ENCODE measurements around the gene MED26. TPM values are rescaled to one million over a fixed set of nuclear protein-coding genes. Genes with fewer than 3 reads are reported as not detected.

Gene MED26
- total RNA-seq, 1 experiment from 2014 or later: 15.6 TPM

DNA sequence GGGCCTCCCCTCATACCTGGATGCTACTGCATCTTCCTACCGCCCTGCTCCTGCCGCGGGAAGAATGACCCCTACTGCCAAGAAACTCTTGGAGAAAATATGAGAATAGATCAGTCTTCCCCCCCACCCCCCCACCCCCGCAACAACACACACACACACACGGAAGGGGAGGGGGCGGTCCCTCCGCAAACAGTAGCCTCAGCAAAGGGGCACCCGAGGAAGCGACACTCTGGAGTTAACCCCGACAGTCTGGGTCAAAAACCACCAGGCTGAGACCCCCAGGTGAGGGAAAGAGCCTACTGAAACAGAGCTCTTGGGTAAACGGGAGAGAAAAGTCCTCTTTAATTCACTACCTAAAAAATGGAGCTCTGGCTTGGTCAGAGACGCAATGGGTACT is 1.2 kb downstream of the MED26 start:
- Histone ChIP-seq H3K27me3 (replicated peaks; ENCODE audit: insufficient read depth, low read depth, low read length, poor library complexity) (no peaks in the 10 kb centered on the region), H3K36me3 (ENCODE audit: insufficient read depth, low read length, poor library complexity, severe bottlenecking) (peaks cover 11% of the 10 kb centered on the region), H3K9me3 (ENCODE audit: low read depth, low read length, poor library complexity, severe bottlenecking) (no peaks in the 10 kb centered on the region), H3K4me1 (ENCODE audit: insufficient read depth, low read length, poor library complexity, severe bottlenecking) (peaks cover 15% of the 10 kb centered on the region), H3K27ac (ENCODE audit: low read depth, low read length, poor library complexity, severe bottlenecking) (peak overlapping the region; percentile 98), H3K4me3 (ENCODE audit: low read depth, low read length, poor library complexity, severe bottlenecking) (peak overlapping the region; percentile 100)
- ChIA-PET POLR2A (ENCODE audit: low non-redundant PET) (no interaction called here), CTCF (interaction anchor here (1.2 kb wide), 1 partner anchor 99 kb away, joined by 3 read pairs; no protein-coding TSS in a partner anchor)
- intact Hi-C loops (cut with micrococcal nuclease; ENCODE audit: unreplicated experiment): loop anchor here (5.0 kb wide), 2 partner anchors 54 to 451 kb away; partner anchors contain the start of genes HAUS8, MYO9B and SLC35E1
- no peak for DNase-seq (ENCODE audit: low spot score)
- no TSS peak for BruUV-seq (replicated peaks)
- TF ChIP-seq, protein P1, sequence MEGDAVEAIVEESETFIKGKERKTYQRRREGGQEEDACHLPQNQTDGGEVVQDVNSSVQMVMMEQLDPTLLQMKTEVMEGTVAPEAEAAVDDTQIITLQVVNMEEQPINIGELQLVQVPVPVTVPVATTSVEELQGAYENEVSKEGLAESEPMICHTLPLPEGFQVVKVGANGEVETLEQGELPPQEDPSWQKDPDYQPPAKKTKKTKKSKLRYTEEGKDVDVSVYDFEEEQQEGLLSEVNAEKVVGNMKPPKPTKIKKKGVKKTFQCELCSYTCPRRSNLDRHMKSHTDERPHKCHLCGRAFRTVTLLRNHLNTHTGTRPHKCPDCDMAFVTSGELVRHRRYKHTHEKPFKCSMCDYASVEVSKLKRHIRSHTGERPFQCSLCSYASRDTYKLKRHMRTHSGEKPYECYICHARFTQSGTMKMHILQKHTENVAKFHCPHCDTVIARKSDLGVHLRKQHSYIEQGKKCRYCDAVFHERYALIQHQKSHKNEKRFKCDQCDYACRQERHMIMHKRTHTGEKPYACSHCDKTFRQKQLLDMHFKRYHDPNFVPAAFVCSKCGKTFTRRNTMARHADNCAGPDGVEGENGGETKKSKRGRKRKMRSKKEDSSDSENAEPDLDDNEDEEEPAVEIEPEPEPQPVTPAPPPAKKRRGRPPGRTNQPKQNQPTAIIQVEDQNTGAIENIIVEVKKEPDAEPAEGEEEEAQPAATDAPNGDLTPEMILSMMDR (conservative IDR thresholded peaks at IDR 0.05; ENCODE audit: low read depth, low read length): no peak
- TF ChIP-seq EZH2 (IDR thresholded peaks at IDR 0.05; ENCODE audit: borderline replicate concordance, low read depth, low read length, poor library complexity, severe bottlenecking): no peak

DNA sequence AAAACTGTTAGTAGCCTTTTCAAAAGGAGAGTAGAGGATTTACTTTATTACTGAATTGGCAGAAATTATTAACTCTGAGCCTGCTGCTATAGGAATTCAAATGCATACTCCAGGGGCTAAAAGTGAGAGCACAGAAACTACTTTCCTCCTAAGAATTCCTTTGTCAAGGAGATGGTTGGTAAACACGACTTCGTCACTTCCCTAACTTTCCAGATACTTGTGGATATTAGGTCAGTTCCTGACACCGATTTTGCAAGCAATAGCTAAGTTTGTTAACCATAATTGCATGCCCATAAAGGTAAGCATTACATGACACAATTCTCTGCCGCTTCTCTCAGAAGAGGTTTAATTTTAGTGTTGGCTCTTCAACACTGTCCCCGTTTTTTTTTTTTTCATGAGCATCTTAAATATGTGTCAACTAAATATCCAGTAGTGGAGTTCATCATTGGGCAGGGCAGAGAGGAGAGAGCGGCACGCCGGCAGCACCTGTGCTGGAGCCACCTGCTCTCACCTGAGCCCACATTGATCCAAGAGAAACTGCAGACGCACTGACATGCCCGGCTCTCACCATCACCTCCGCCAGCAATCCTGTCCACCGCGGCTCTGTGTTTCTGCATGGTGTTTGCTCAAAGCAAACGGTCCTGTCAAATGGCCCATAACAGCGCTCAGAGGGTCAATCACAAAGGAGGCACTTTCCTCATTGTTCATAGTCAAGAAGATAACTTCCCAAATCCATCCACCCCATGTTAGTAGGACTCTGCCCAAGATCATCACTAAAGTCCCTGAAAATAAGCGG is 2.6 kb downstream of the MED26 start:
- BruUV-seq (replicated peaks): no TSS peak
- Histone ChIP-seq H3K4me3 (ENCODE audit: low read depth, low read length, poor library complexity, severe bottlenecking) (no peak overlapping the region), H3K36me3 (ENCODE audit: insufficient read depth, low read length, poor library complexity, severe bottlenecking) (peaks cover 5% of the 10 kb centered on the region), H3K4me1 (ENCODE audit: insufficient read depth, low read length, poor library complexity, severe bottlenecking) (peaks cover 15% of the 10 kb centered on the region), H3K27ac (ENCODE audit: low read depth, low read length, poor library complexity, severe bottlenecking) (no peak overlapping the region), H3K9me3 (ENCODE audit: low read depth, low read length, poor library complexity, severe bottlenecking) (no peaks in the 10 kb centered on the region), H3K27me3 (replicated peaks; ENCODE audit: insufficient read depth, low read depth, low read length, poor library complexity) (no peaks in the 10 kb centered on the region)
- no peak for TF ChIP-seq EZH2 (IDR thresholded peaks at IDR 0.05; ENCODE audit: borderline replicate concordance, low read depth, low read length, poor library complexity, severe bottlenecking)
- TF ChIP-seq, protein P1 (conservative IDR thresholded peaks at IDR 0.05; ENCODE audit: low read depth, low read length): no peak
- ChIA-PET CTCF (no interaction called here), POLR2A (ENCODE audit: low non-redundant PET) (no interaction called here)
- intact Hi-C loops (cut with micrococcal nuclease; ENCODE audit: unreplicated experiment): loop anchor here (5.0 kb wide), 2 partner anchors 53 to 452 kb away; partner anchors contain the start of genes HAUS8, MYO9B and SLC35E1
- DNase-seq (ENCODE audit: low spot score): no peak

DNA sequence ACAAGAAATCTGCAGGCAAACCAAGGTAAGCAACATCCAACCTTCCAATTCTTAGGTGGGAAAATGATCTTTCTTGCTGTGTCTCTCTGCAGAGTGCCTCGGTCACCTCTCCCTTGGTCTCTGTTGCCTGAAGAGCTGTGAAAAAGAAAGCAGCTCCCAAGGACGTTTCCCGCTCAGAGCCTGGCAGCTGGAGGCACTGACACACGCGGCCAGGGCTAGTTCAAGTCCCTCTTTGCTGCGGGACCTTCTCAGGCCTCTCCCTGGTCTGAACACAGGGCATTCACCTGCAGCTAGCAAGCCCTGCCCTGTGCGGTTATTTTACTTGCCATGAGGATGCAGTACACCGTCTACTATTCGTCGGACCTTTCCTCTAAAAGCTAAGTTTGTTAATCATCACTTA is 3.8 kb downstream of the MED26 start:
- Histone ChIP-seq H3K27me3 (replicated peaks; ENCODE audit: insufficient read depth, low read depth, low read length, poor library complexity) (no peaks in the 10 kb centered on the region), H3K36me3 (ENCODE audit: insufficient read depth, low read length, poor library complexity, severe bottlenecking) (no peaks in the 10 kb centered on the region), H3K4me1 (ENCODE audit: insufficient read depth, low read length, poor library complexity, severe bottlenecking) (peaks cover 12% of the 10 kb centered on the region), H3K9me3 (ENCODE audit: low read depth, low read length, poor library complexity, severe bottlenecking) (no peaks in the 10 kb centered on the region), H3K4me3 (ENCODE audit: low read depth, low read length, poor library complexity, severe bottlenecking) (no peak overlapping the region), H3K27ac (ENCODE audit: low read depth, low read length, poor library complexity, severe bottlenecking) (no peak overlapping the region)
- intact Hi-C loops (cut with micrococcal nuclease; ENCODE audit: unreplicated experiment): no loop called here
- ChIA-PET CTCF (no interaction called here), POLR2A (ENCODE audit: low non-redundant PET) (no interaction called here)
- no peak for DNase-seq (ENCODE audit: low spot score)
- TF ChIP-seq EZH2 (IDR thresholded peaks at IDR 0.05; ENCODE audit: borderline replicate concordance, low read depth, low read length, poor library complexity, severe bottlenecking): no peak
- TF ChIP-seq, protein P1 (conservative IDR thresholded peaks at IDR 0.05; ENCODE audit: low read depth, low read length): no peak
- no TSS peak for BruUV-seq (replicated peaks)

Measured in A673 (cell line).